Mesothelial cell of epicardium (in vitro differentiated cells): ENCODE results near the gene PHF21A. TPM values are rescaled to one million over a fixed set of nuclear protein-coding genes. Genes with fewer than 3 reads are reported as not detected.

ENCODE experiments used
- DNase-seq, 2 experiments: peaks; one replicate each; pipeline ENCODE4 v3.0.0; 2021; ENCODE audit warnings: low spot score in 2 of 2; ENCODE audit not compliant: unreplicated experiment in 2 of 2
- H3K27ac Mint-ChIP-seq: 2 replicates; pipeline ENCODE4 v1.8.0; 2021; ENCODE audit warnings: mixed read lengths
- H3K27me3 Mint-ChIP-seq: 2 replicates; pipeline ENCODE4 v1.8.0; 2021; ENCODE audit warnings: low read depth, mixed read lengths
- H3K36me3 Mint-ChIP-seq: 2 replicates; pipeline ENCODE4 v1.8.0; 2021; ENCODE audit warnings: mixed read lengths
- H3K4me1 Mint-ChIP-seq: 2 replicates; pipeline ENCODE4 v1.8.0; 2021; ENCODE audit warnings: mixed read lengths
- H3K4me3 Mint-ChIP-seq: 2 replicates; pipeline ENCODE4 v1.8.0; 2021; ENCODE audit warnings: mild to moderate bottlenecking, moderate library complexity, mixed read lengths
- H3K9me3 Mint-ChIP-seq: 2 replicates; pipeline ENCODE4 v1.8.0; 2021; ENCODE audit warnings: mixed read lengths
- CTCF ChIP-seq: fragments of 200-600 bp; sonication (generic); IDR thresholded peaks from one replicate; pipeline ENCODE4 v1.5.0; 2021; ENCODE audit warnings: antibody characterized with exemption; ENCODE audit not compliant: unreplicated experiment
- total RNA-seq: library from RNA; stranded (reverse); gene quantifications from 3 replicates; pipeline ENCODE4 v1.2.1, GENCODE V29; 2021

PHF21A gene
- total RNA-seq, 1 donor from 2014 or later, result 106 TPM

DNA sequence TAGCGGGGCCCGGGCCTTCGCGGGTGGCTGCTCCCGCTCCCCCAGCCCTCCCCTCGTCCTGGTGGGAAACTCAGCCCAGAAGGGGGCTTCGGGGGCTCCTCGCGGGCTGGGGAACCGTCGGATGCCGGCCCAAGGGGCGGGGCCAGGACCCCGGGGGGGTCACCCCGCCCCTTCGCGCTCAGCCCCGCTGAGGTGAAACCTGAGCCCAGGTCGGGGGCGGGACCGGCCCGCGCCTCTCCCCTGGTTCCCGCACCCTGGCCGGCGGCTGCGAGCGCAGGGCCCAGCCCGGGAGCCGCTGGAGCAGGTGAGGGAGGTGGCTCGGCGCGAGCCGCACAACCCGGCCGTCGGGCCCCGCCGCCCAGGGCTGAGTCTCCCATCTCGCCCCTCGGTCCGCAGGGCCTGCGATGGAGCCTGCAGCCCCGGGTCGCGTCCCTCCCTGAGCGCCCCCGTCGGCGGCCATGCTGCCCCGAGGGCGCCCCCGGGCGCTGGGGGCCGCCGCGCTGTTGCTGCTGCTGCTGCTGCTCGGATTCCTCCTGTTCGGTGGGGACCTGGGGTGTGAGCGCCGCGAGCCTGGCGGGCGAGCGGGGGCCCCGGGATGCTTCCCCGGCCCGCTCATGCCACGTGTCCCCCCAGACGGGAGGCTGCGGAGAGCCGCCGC, 198.7 kb downstream of the PHF21A start, which contains the start of gene LARGE2:
Gene LARGE2, plus strand, starts transcription at position 232 of the 658 bp plus-strand sequence. Its CDS starts 227 bp downstream, at position 459.
- no peak for TF ChIP-seq CTCF
- DNase-seq, result peak in 1 of 2 experiments; percentile 27
- H3K36me3 Mint-ChIP-seq, result no peaks in the 10 kb centered on the region
- peaks cover 46% of the 10 kb centered on the region for H3K27me3 Mint-ChIP-seq
- H3K4me1 Mint-ChIP-seq, result peaks cover 15% of the 10 kb centered on the region
- peak within 1 kb of the TSS; percentile 39 for H3K27ac Mint-ChIP-seq
- peak within 1 kb of the TSS; percentile 67 for H3K4me3 Mint-ChIP-seq
- no peaks in the 10 kb centered on the region for H3K9me3 Mint-ChIP-seq

DNA sequence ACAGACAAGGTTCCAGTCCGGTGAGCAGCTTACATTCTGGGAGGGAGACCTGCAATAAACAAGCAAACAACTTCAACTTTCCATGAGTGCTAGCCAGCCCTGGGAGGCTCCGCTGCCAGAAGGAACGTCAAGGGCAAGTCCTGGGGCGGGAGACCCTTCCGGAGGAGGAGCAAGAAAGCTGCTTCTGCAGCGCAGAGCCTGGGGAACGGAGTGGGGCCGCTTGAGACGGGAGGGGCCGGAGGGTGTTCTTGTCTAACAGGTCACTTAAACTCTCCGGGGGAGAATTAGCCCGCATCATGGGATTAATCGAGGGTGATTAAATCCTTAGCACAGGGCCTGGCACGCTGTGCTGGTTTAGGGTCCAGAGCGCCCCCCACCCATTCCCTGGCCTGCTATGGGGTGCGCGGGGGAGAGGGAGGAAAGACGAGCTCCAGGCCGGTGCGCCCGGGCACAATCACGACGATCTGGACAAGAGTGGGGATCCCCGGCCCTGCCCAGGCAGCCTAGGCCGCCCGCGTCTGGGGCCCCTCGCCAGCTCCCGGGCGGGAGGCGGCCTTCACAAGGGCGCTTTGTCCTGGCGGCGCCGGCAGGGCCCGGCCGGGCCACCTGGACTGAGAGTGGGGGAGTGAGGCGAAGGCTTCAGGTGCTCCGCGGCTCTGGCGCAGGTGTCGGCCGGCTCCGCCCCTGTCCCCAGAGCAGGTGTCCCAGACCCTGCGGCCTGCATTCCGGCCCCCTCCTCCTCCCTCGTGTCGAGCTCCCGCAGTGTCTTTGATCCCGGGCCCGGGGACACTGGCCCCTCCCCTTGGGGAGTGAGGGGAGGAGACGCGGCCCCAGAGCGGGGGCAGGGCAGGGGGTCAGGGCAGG, 199.5 kb downstream of the PHF21A start:
- Mint-ChIP-seq H3K27ac (peak overlapping the region; percentile 36), H3K9me3 (no peaks in the 10 kb centered on the region), H3K4me3 (peak overlapping the region; percentile 59), H3K27me3 (peaks cover 46% of the 10 kb centered on the region), H3K36me3 (no peaks in the 10 kb centered on the region), H3K4me1 (peaks cover 19% of the 10 kb centered on the region)
- DNase-seq, result peak; percentile 20 to 48
- no peak for TF ChIP-seq CTCF

- H3K4me3 Mint-ChIP-seq, result peak overlapping the region; percentile 59
- peaks cover 39% of the 10 kb centered on the region for H3K27me3 Mint-ChIP-seq
- peaks cover 24% of the 10 kb centered on the region for H3K4me1 Mint-ChIP-seq
- TF ChIP-seq CTCF, result no peak
- H3K36me3 Mint-ChIP-seq, result no peaks in the 10 kb centered on the region
- no peak for DNase-seq
- H3K9me3 Mint-ChIP-seq, result no peaks in the 10 kb centered on the region
- H3K27ac Mint-ChIP-seq, result no peak overlapping the region
These were observed 200.4 kb downstream of the PHF21A start for GRCh38 chr11:45920531-45921477.

GRCh38 chr11:45919806-45920530, 201.3 kb downstream of the PHF21A start:
- Mint-ChIP-seq H3K4me3 (peak overlapping the region; percentile 3), H3K9me3 (no peaks in the 10 kb centered on the region), H3K36me3 (no peaks in the 10 kb centered on the region), H3K27me3 (peaks cover 33% of the 10 kb centered on the region), H3K4me1 (peaks cover 24% of the 10 kb centered on the region), H3K27ac (no peak overlapping the region)
- no peak for TF ChIP-seq CTCF
- DNase-seq, result no peak
